SJSA1 (cell line): ENCODE measurements around the gene PRKCH. TPM values are rescaled to one million over a fixed set of nuclear protein-coding genes. Genes with fewer than 3 reads are reported as not detected.

Source experiments
- DNase-seq, 2 experiments: peaks; one replicate each; pipeline ENCODE4 v3.0.0-alpha.2; 2015 to 2020; ENCODE audit warnings: low spot score in 2 of 2, low read depth in 1 of 2
- H3K27ac ChIP-seq: fragments of 250-450 bp; sonication (Bioruptor Pico); 2 replicates; pipeline ENCODE4 v1.5.1; 2020; ENCODE audit warnings: mild to moderate bottlenecking, moderate library complexity
- H3K27me3 ChIP-seq: fragments of 250-450 bp; sonication (Bioruptor Pico); replicated peaks from 2 replicates; pipeline ENCODE4 v1.5.1; 2020; ENCODE audit warnings: mild to moderate bottlenecking, moderate library complexity
- H3K36me3 ChIP-seq: fragments of 250-450 bp; sonication (Bioruptor Pico); 2 replicates; pipeline ENCODE4 v1.5.1; 2020; ENCODE audit warnings: mild to moderate bottlenecking
- H3K4me1 ChIP-seq: fragments of 250-450 bp; sonication (Bioruptor Pico); replicated peaks from 2 replicates; pipeline ENCODE4 v1.6.1; 2021; ENCODE audit warnings: mild to moderate bottlenecking
- H3K4me3 ChIP-seq: fragments of 250-450 bp; sonication (Bioruptor Pico); 2 replicates; pipeline ENCODE4 v1.5.1; 2020; ENCODE audit warnings: mild to moderate bottlenecking
- H3K9me3 ChIP-seq: fragments of 250-450 bp; sonication (Bioruptor Pico); replicated peaks from 2 replicates; pipeline ENCODE4 v1.5.1; 2020; ENCODE audit warnings: mild to moderate bottlenecking
- total RNA-seq: library from RNA; depleted of rRNA; stranded (reverse); fragments of >200 nt; shearing (Covaris generic); gene quantifications from 2 replicates; pipeline ENCODE4 v1.2.3, GENCODE V29; 2014

Gene PRKCH
- total RNA-seq, 1 experiment from 2014 or later, result 5.7 TPM

- Histone ChIP-seq H3K4me1 (no peaks in the 10 kb centered on the region), H3K27me3 (no peaks in the 10 kb centered on the region), H3K27ac (no peak overlapping the region), H3K9me3 (no peaks in the 10 kb centered on the region), H3K4me3 (no peak overlapping the region), H3K36me3 (no peaks in the 10 kb centered on the region)
- DNase-seq, result no peak
These were observed 12.9 kb downstream of the PRKCH start for GRCh38 chr14:61334197-61334701.

GRCh38 chr14:61335049-61335448 is 13.7 kb downstream of the PRKCH start:
- no peaks in the 10 kb centered on the region for H3K27me3 ChIP-seq
- H3K36me3 ChIP-seq, result no peaks in the 10 kb centered on the region
- no peak overlapping the region for H3K4me3 ChIP-seq
- no peaks in the 10 kb centered on the region for H3K9me3 ChIP-seq
- H3K27ac ChIP-seq, result no peak overlapping the region
- H3K4me1 ChIP-seq, result no peaks in the 10 kb centered on the region
- DNase-seq, result no peak

- no peaks in the 10 kb centered on the region for H3K27me3 ChIP-seq
- H3K36me3 ChIP-seq, result no peaks in the 10 kb centered on the region
- DNase-seq, result no peak
- H3K9me3 ChIP-seq, result no peaks in the 10 kb centered on the region
- no peak overlapping the region for H3K4me3 ChIP-seq
- no peak overlapping the region for H3K27ac ChIP-seq
- no peaks in the 10 kb centered on the region for H3K4me1 ChIP-seq
These were observed 14.4 kb downstream of the PRKCH start for GRCh38 chr14:61335671-61336275.

- Histone ChIP-seq H3K36me3 (no peaks in the 10 kb centered on the region), H3K4me1 (no peaks in the 10 kb centered on the region), H3K4me3 (no peak overlapping the region), H3K9me3 (no peaks in the 10 kb centered on the region), H3K27me3 (no peaks in the 10 kb centered on the region), H3K27ac (no peak overlapping the region)
- DNase-seq, result no peak
These were observed 16.5 kb downstream of the PRKCH start for GRCh38 chr14:61337893-61338292.

- H3K27ac ChIP-seq, result no peak overlapping the region
- H3K4me3 ChIP-seq, result no peak overlapping the region
- no peak for DNase-seq
- H3K36me3 ChIP-seq, result no peaks in the 10 kb centered on the region
- H3K4me1 ChIP-seq, result no peaks in the 10 kb centered on the region
- no peaks in the 10 kb centered on the region for H3K9me3 ChIP-seq
- H3K27me3 ChIP-seq, result no peaks in the 10 kb centered on the region
These were observed 17.1 kb downstream of the PRKCH start for GRCh38 chr14:61338457-61338856.

- no peaks in the 10 kb centered on the region for H3K9me3 ChIP-seq
- H3K27ac ChIP-seq, result no peak overlapping the region
- no peaks in the 10 kb centered on the region; the same call in 1 of the 2 replicates for H3K4me1 ChIP-seq
- H3K4me3 ChIP-seq, result no peak overlapping the region
- no peaks in the 10 kb centered on the region for H3K27me3 ChIP-seq
- H3K36me3 ChIP-seq, result no peaks in the 10 kb centered on the region
- DNase-seq, result no peak
These were observed 20.2 kb downstream of the PRKCH start for GRCh38 chr14:61341275-61342206.

GRCh38 chr14:61342486-61342885 is 21.1 kb downstream of the PRKCH start:
- H3K27me3 ChIP-seq, result no peaks in the 10 kb centered on the region
- no peak for DNase-seq
- H3K4me1 ChIP-seq, result no peaks in the 10 kb centered on the region; the same call in 1 of the 2 replicates
- no peaks in the 10 kb centered on the region for H3K36me3 ChIP-seq
- H3K9me3 ChIP-seq, result no peaks in the 10 kb centered on the region
- H3K4me3 ChIP-seq, result no peak overlapping the region
- no peak overlapping the region for H3K27ac ChIP-seq

- no peak for DNase-seq
- H3K27me3 ChIP-seq, result no peaks in the 10 kb centered on the region
- H3K27ac ChIP-seq, result no peak overlapping the region
- H3K9me3 ChIP-seq, result no peaks in the 10 kb centered on the region
- no peaks in the 10 kb centered on the region; the same call in 1 of the 2 replicates for H3K4me1 ChIP-seq
- no peak overlapping the region for H3K4me3 ChIP-seq
- no peaks in the 10 kb centered on the region for H3K36me3 ChIP-seq
These were observed 21.6 kb downstream of the PRKCH start for GRCh38 chr14:61342932-61343331.

GRCh38 chr14:61343471-61343870 is 22.1 kb downstream of the PRKCH start:
- Histone ChIP-seq H3K9me3 (no peaks in the 10 kb centered on the region), H3K27ac (no peak overlapping the region), H3K36me3 (no peaks in the 10 kb centered on the region), H3K4me1 (no peaks in the 10 kb centered on the region; the same call in 1 of the 2 replicates), H3K4me3 (no peak overlapping the region), H3K27me3 (no peaks in the 10 kb centered on the region)
- DNase-seq, result no peak

GRCh38 chr14:61343991-61344405 is 22.6 kb downstream of the PRKCH start:
- H3K4me3 ChIP-seq, result no peak overlapping the region
- no peaks in the 10 kb centered on the region; the same call in 1 of the 2 replicates for H3K4me1 ChIP-seq
- H3K36me3 ChIP-seq, result no peaks in the 10 kb centered on the region
- no peak for DNase-seq
- no peaks in the 10 kb centered on the region for H3K27me3 ChIP-seq
- H3K27ac ChIP-seq, result no peak overlapping the region
- H3K9me3 ChIP-seq, result no peaks in the 10 kb centered on the region

GRCh38 chr14:61344437-61345150 is 23.2 kb downstream of the PRKCH start:
- H3K36me3 ChIP-seq, result no peaks in the 10 kb centered on the region
- H3K4me1 ChIP-seq, result no peaks in the 10 kb centered on the region; the same call in 1 of the 2 replicates
- no peaks in the 10 kb centered on the region for H3K9me3 ChIP-seq
- H3K27ac ChIP-seq, result no peak overlapping the region
- DNase-seq, result no peak
- no peak overlapping the region for H3K4me3 ChIP-seq
- H3K27me3 ChIP-seq, result no peaks in the 10 kb centered on the region

GRCh38 chr14:61345151-61345482 is 23.7 kb downstream of the PRKCH start:
- Histone ChIP-seq H3K36me3 (no peaks in the 10 kb centered on the region), H3K27me3 (no peaks in the 10 kb centered on the region), H3K4me1 (no peaks in the 10 kb centered on the region; the same call in 1 of the 2 replicates), H3K27ac (no peak overlapping the region), H3K4me3 (no peak overlapping the region), H3K9me3 (no peaks in the 10 kb centered on the region)
- no peak for DNase-seq

- H3K9me3 ChIP-seq, result no peaks in the 10 kb centered on the region
- H3K27me3 ChIP-seq, result no peaks in the 10 kb centered on the region
- no peak overlapping the region for H3K4me3 ChIP-seq
- no peak overlapping the region for H3K27ac ChIP-seq
- no peaks in the 10 kb centered on the region for H3K36me3 ChIP-seq
- no peaks in the 10 kb centered on the region; the same call in 1 of the 2 replicates for H3K4me1 ChIP-seq
- no peak for DNase-seq
These were observed 24.8 kb downstream of the PRKCH start for GRCh38 chr14:61346221-61346620.
